ENCODE results near the gene HLA-DMA. TPM values are rescaled to one million over a fixed set of nuclear protein-coding genes. Genes with fewer than 3 reads are reported as not detected.

Gene HLA-DMA
- 10 to 100 TPM; 16.2 TPM for total RNA-seq

GRCh38 chr6:32952817-32953739 is at the start of gene HLA-DMA:
HLA-DMA (minus strand) TSS chr6:32953097; CDS start chr6:32953036, 61 bp downstream.
- no peaks in the 10 kb centered on the region for H3K9me3 Mint-ChIP-seq
- ChIA-PET CTCF (interaction anchor here (0.7 to 11.2 kb wide), 38 partner anchors 10 to 760 kb away, joined by 3 to 372 read pairs (median 5); partner anchors contain the start of genes BRD2, GPSM3, HLA-DMB and HLA-DQB1), POLR2A (interaction anchor here (0.6 to 30.4 kb wide), 13 partner anchors 9 to 1182 kb away, joined by 3 to 852 read pairs (median 3); partner anchors contain the start of genes BRD2, HLA-DMB, HLA-DOA and PSMB9)
- H3K36me3 Mint-ChIP-seq (ENCODE audit: low read depth) = no peaks in the 10 kb centered on the region
- H3K4me1 Mint-ChIP-seq (ENCODE audit: low read depth) = peaks cover 65% of the 10 kb centered on the region
- intact Hi-C loops (cut with micrococcal nuclease) = loop anchor here (5.0 kb wide), 1 partner anchor 61 kb away; no protein-coding TSS in a partner anchor
- peak; percentile 98 for TF ChIP-seq CTCF (IDR thresholded peaks at IDR 0.05)
- H3K27me3 Mint-ChIP-seq = no peaks in the 10 kb centered on the region
- peak; percentile 96 for ATAC-seq
- peak within 1 kb of the TSS; percentile 77 for H3K27ac Mint-ChIP-seq
- H3K4me3 Mint-ChIP-seq = peak within 1 kb of the TSS; percentile 76
- peak; percentile 83 for DNase-seq

GRCh38 chr6:33001685-33002084 is 48.8 kb upstream of the HLA-DMA start:
- ChIA-PET POLR2A (interaction anchor here (0.6 to 2.0 kb wide), 4 partner anchors 17 to 54 kb away, joined by 3 to 12 read pairs (median 4); no protein-coding TSS in a partner anchor), CTCF (interaction anchor here (1.1 to 5.5 kb wide), 5 partner anchors 13 to 125 kb away, joined by 4 to 31 read pairs (median 9); no protein-coding TSS in a partner anchor)
- Mint-ChIP-seq H3K4me1 (ENCODE audit: low read depth) (peaks cover 7% of the 10 kb centered on the region), H3K4me3 (no peak overlapping the region), H3K36me3 (ENCODE audit: low read depth) (no peaks in the 10 kb centered on the region), H3K27me3 (peaks cover 9% of the 10 kb centered on the region), H3K9me3 (no peaks in the 10 kb centered on the region), H3K27ac (no peak overlapping the region)
- intact Hi-C loops (cut with micrococcal nuclease) = loop anchor here (5.0 to 10.0 kb wide), 2 partner anchors 76 to 243 kb away; partner anchors contain the start of gene HLA-DPB1
- ATAC-seq (no peak), DNase-seq (no peak)
- TF ChIP-seq CTCF (IDR thresholded peaks at IDR 0.05) = no peak

- intact Hi-C loops (cut with micrococcal nuclease) = loop anchor here (5.0 to 10.0 kb wide), 2 partner anchors 77 to 245 kb away; partner anchors contain the start of gene HLA-DPB1
- H3K4me3 Mint-ChIP-seq = no peak overlapping the region
- POLR2A ChIA-PET = interaction anchor here (0.8 to 2.0 kb wide), 4 partner anchors 28 to 250 kb away, joined by 3 to 12 read pairs (median 3); partner anchors contain the start of gene TAP1
- ATAC-seq = peak; percentile 70
- H3K36me3 Mint-ChIP-seq (ENCODE audit: low read depth) = no peaks in the 10 kb centered on the region
- DNase-seq = peak; percentile 55
- peaks cover 6% of the 10 kb centered on the region for H3K4me1 Mint-ChIP-seq (ENCODE audit: low read depth)
- no peaks in the 10 kb centered on the region for H3K9me3 Mint-ChIP-seq
- CTCF ChIA-PET = interaction anchor here (1.0 to 5.5 kb wide), 12 partner anchors 9 to 150 kb away, joined by 3 to 31 read pairs (median 6); partner anchors contain the start of genes HLA-DOA and HLA-DPA1
- peaks cover 11% of the 10 kb centered on the region for H3K27me3 Mint-ChIP-seq
- H3K27ac Mint-ChIP-seq = no peak overlapping the region
- TF ChIP-seq CTCF (IDR thresholded peaks at IDR 0.05) = peak; percentile 31
These were observed 47.2 kb upstream of the HLA-DMA start for GRCh38 chr6:33000055-33000454.

DNA sequence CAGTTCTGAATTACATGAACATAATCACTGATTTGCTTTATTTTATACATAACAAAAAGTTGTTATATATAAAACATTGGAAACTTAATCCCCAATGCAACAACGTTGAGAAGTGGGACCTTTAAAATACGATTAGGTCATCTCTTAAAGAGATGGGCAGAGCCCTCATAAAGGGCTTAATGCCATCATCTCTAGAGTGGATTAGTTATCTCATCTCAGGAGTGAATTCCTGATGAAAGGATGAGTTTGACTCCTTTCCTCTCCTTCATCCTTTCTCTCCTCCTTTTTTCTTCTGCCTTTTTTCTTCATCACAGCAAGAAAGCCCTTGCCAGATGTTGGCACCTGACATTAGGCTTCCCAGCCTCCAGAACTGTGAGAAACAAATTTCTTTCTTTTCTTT is 42.6 kb upstream of the HLA-DMA start:
- CTCF ChIA-PET = interaction anchor here (0.7 kb wide), 1 partner anchor 131 kb away, joined by 3 read pairs; no protein-coding TSS in a partner anchor
- no peak for ATAC-seq

More for the DNA sequence above, 42.6 kb upstream of the HLA-DMA start:
- no peak overlapping the region for H3K27ac Mint-ChIP-seq
- DNase-seq = no peak
- TF ChIP-seq CTCF (IDR thresholded peaks at IDR 0.05) = no peak
- H3K9me3 Mint-ChIP-seq = no peaks in the 10 kb centered on the region
- H3K4me1 Mint-ChIP-seq (ENCODE audit: low read depth) = peaks cover 6% of the 10 kb centered on the region
- no peaks in the 10 kb centered on the region for H3K36me3 Mint-ChIP-seq (ENCODE audit: low read depth)
- H3K27me3 Mint-ChIP-seq = peaks cover 11% of the 10 kb centered on the region
- H3K4me3 Mint-ChIP-seq = no peak overlapping the region
- intact Hi-C loops (cut with micrococcal nuclease) = no loop called here
- POLR2A ChIA-PET = no interaction called here

Measured in activated CD8-positive, alpha-beta T cell treated with anti-CD3 and anti-CD28 coated beads for 36 hours (primary cell).